ENCODE results near the gene VENTX. TPM values are rescaled to one million over a fixed set of nuclear protein-coding genes. Genes with fewer than 3 reads are reported as not detected.

Gene VENTX
- total RNA-seq, 1 donor from 2014 or later: 1.2 TPM

- H3K4me3 Mint-ChIP-seq (ENCODE audit: low read depth): no peak overlapping the region
- no peak for TF ChIP-seq CTCF (IDR thresholded peaks at IDR 0.05; ENCODE audit: unreplicated experiment)
- no peak for DNase-seq (ENCODE audit: low spot score, unreplicated experiment)
- H3K36me3 Mint-ChIP-seq (ENCODE audit: insufficient read depth): no peaks in the 10 kb centered on the region
- H3K9me3 Mint-ChIP-seq (ENCODE audit: low read depth): peaks cover 15% of the 10 kb centered on the region
- no peaks in the 10 kb centered on the region for H3K4me1 Mint-ChIP-seq (ENCODE audit: low read depth)
- H3K27ac Mint-ChIP-seq: no peak overlapping the region
- H3K27me3 Mint-ChIP-seq: peaks cover 18% of the 10 kb centered on the region
Measured at GRCh38 chr10:133196936-133197758, 40.5 kb upstream of the VENTX start.

GRCh38 chr10:133197786-133198185 is 39.9 kb upstream of the VENTX start:
- Mint-ChIP-seq H3K27me3 (peaks cover 16% of the 10 kb centered on the region), H3K27ac (no peak overlapping the region), H3K36me3 (ENCODE audit: insufficient read depth) (no peaks in the 10 kb centered on the region), H3K4me3 (ENCODE audit: low read depth) (no peak overlapping the region), H3K4me1 (ENCODE audit: low read depth) (no peaks in the 10 kb centered on the region), H3K9me3 (ENCODE audit: low read depth) (peaks cover 9% of the 10 kb centered on the region)
- no peak for DNase-seq (ENCODE audit: low spot score, unreplicated experiment)
- no peak for TF ChIP-seq CTCF (IDR thresholded peaks at IDR 0.05; ENCODE audit: unreplicated experiment)

- no peak overlapping the region for H3K4me3 Mint-ChIP-seq (ENCODE audit: low read depth)
- no peaks in the 10 kb centered on the region for H3K36me3 Mint-ChIP-seq (ENCODE audit: insufficient read depth)
- no peak for TF ChIP-seq CTCF (IDR thresholded peaks at IDR 0.05; ENCODE audit: unreplicated experiment)
- no peaks in the 10 kb centered on the region for H3K4me1 Mint-ChIP-seq (ENCODE audit: low read depth)
- no peak for DNase-seq (ENCODE audit: low spot score, unreplicated experiment)
- no peak overlapping the region for H3K27ac Mint-ChIP-seq
- peaks cover 16% of the 10 kb centered on the region for H3K27me3 Mint-ChIP-seq
- H3K9me3 Mint-ChIP-seq (ENCODE audit: low read depth): peaks cover 9% of the 10 kb centered on the region
Measured at GRCh38 chr10:133198206-133198605, 39.4 kb upstream of the VENTX start.

- DNase-seq (ENCODE audit: low spot score, unreplicated experiment): no peak
- Mint-ChIP-seq H3K4me1 (ENCODE audit: low read depth) (no peaks in the 10 kb centered on the region), H3K4me3 (ENCODE audit: low read depth) (no peak overlapping the region), H3K27me3 (peaks cover 9% of the 10 kb centered on the region), H3K27ac (no peak overlapping the region), H3K36me3 (ENCODE audit: insufficient read depth) (no peaks in the 10 kb centered on the region), H3K9me3 (ENCODE audit: low read depth) (peaks cover 3% of the 10 kb centered on the region)
- TF ChIP-seq CTCF (IDR thresholded peaks at IDR 0.05; ENCODE audit: unreplicated experiment): no peak
Measured at GRCh38 chr10:133198621-133199487, 38.8 kb upstream of the VENTX start.

- H3K36me3 Mint-ChIP-seq (ENCODE audit: insufficient read depth): no peaks in the 10 kb centered on the region
Measured at GRCh38 chr10:133199488-133199885, 38.2 kb upstream of the VENTX start.

More at GRCh38 chr10:133199488-133199885, 38.2 kb upstream of the VENTX start:
- Mint-ChIP-seq H3K4me3 (ENCODE audit: low read depth) (no peak overlapping the region), H3K27ac (no peak overlapping the region), H3K4me1 (ENCODE audit: low read depth) (no peaks in the 10 kb centered on the region), H3K27me3 (peaks cover 6% of the 10 kb centered on the region), H3K9me3 (ENCODE audit: low read depth) (no peaks in the 10 kb centered on the region)
- TF ChIP-seq CTCF (IDR thresholded peaks at IDR 0.05; ENCODE audit: unreplicated experiment): no peak
- DNase-seq (ENCODE audit: low spot score, unreplicated experiment): no peak
